Stimulated activated CD8-positive, alpha-beta memory T cell treated with anti-CD3 and anti-CD28 coated beads, Interleukin-7, amount 100 ng/mL, for 48 hours (primary cell): ENCODE results near the gene SNX22.

Experiments
- DNase-seq, 2 donors: peaks; one replicate each; pipeline ENCODE4 v3.0.0-alpha.2; 2020; ENCODE audit warnings: low read depth in 1 of 2; ENCODE audit errors: extremely low read depth in 1 of 2

The SNX22 gene

GRCh38 chr15:64155802-64156651, 4.5 kb downstream of the SNX22 start:
- DNase-seq = no peak

- DNase-seq = no peak
Observed at GRCh38 chr15:64156652-64157331, 5.3 kb downstream of the SNX22 start.

GRCh38 chr15:64157599-64158125, 6.1 kb downstream of the SNX22 start:
- DNase-seq = no peak

GRCh38 chr15:64158363-64159134, 7.0 kb downstream of the SNX22 start:
- DNase-seq = no peak

- DNase-seq = no peak
Observed at GRCh38 chr15:64161688-64162477, 10.4 kb downstream of the SNX22 start.

- no peak for DNase-seq
Observed at GRCh38 chr15:64162478-64162868, 10.9 kb downstream of the SNX22 start.

- DNase-seq = peak; percentile 96 to 98
Observed at GRCh38 chr15:64162869-64163658, 11.5 kb downstream of the SNX22 start, which contains the start of gene PPIB. Gene PPIB, minus strand, starts transcription at chr15:64163022. Its CDS starts 36 bp downstream, at chr15:64162986.

- no peak for DNase-seq
Observed at GRCh38 chr15:64163659-64164362, 12.3 kb downstream of the SNX22 start.

GRCh38 chr15:64164436-64164835, 12.9 kb downstream of the SNX22 start:
- no peak for DNase-seq

- no peak for DNase-seq
Observed at GRCh38 chr15:64166102-64166890, 14.8 kb downstream of the SNX22 start.

GRCh38 chr15:64180235-64180824, 28.8 kb downstream of the SNX22 start:
- DNase-seq = no peak

GRCh38 chr15:64182859-64183370, 31.4 kb downstream of the SNX22 start:
- DNase-seq = no peak

GRCh38 chr15:64185146-64185911, 33.8 kb downstream of the SNX22 start:
- no peak for DNase-seq

- DNase-seq = no peak
Observed at GRCh38 chr15:64187396-64188191, 36.1 kb downstream of the SNX22 start.

GRCh38 chr15:64191971-64192830, 40.7 kb downstream of the SNX22 start:
- DNase-seq = no peak
